NCI-H146 (cell line): ENCODE data around the gene UNKL.

ENCODE experiments used
- DNase-seq: peaks from one replicate; lab custom pipeline; 2025; lab: John Stamatoyannopoulos, UW

UNKL gene

GRCh38 chr16:1351582-1352362 lies 62.7 kb downstream of the UNKL start, which contains the start of the genes GNPTG and TSR3:
Gene GNPTG, plus strand, starts transcription at chr16:1351931. Its CDS starts 35 bp downstream, at chr16:1351966.
Gene TSR3, minus strand, starts transcription at chr16:1351878. Its CDS starts 74 bp downstream, at chr16:1351804.
- peak; percentile 91 for DNase-seq

- DNase-seq: no peak
Measured at GRCh38 chr16:1351215-1351581, 63.3 kb downstream of the UNKL start.

- DNase-seq: no peak
Measured at GRCh38 chr16:1350691-1351090, 63.8 kb downstream of the UNKL start.

- DNase-seq: no peak
Measured at GRCh38 chr16:1349951-1350350, 64.6 kb downstream of the UNKL start.

- DNase-seq: no peak
Measured at GRCh38 chr16:1349351-1349750, 65.2 kb downstream of the UNKL start.

GRCh38 chr16:1348926-1349325 lies 65.6 kb downstream of the UNKL start:
- DNase-seq: no peak

GRCh38 chr16:1348441-1348840 lies 66.1 kb downstream of the UNKL start:
- no peak for DNase-seq

GRCh38 chr16:1347962-1348361 lies 66.5 kb downstream of the UNKL start:
- DNase-seq: no peak

GRCh38 chr16:1347286-1347855 lies 67.1 kb downstream of the UNKL start:
- no peak for DNase-seq

GRCh38 chr16:1346422-1347285 lies 67.8 kb downstream of the UNKL start:
- peak; percentile 63 for DNase-seq

- DNase-seq: no peak
Measured at GRCh38 chr16:1345651-1346421, 68.7 kb downstream of the UNKL start.

GRCh38 chr16:1345087-1345486 lies 69.4 kb downstream of the UNKL start:
- no peak for DNase-seq

- no peak for DNase-seq
Measured at GRCh38 chr16:1344499-1344898, 70.0 kb downstream of the UNKL start.

- no peak for DNase-seq
Measured at GRCh38 chr16:1343428-1344242, 70.9 kb downstream of the UNKL start.

GRCh38 chr16:1342526-1343427 lies 71.7 kb downstream of the UNKL start:
- peak; percentile 100 for DNase-seq

- peak; percentile 28 for DNase-seq
Measured at GRCh38 chr16:1341495-1342420, 72.7 kb downstream of the UNKL start.

GRCh38 chr16:1340730-1341494 lies 73.6 kb downstream of the UNKL start:
- no peak for DNase-seq
